Lower leg skin (tissue), 4 donors: Measurements from ENCODE around the gene BNC2. TPM values are rescaled to one million over a fixed set of nuclear protein-coding genes. Genes with fewer than 3 reads are reported as not detected.

ENCODE experiments used
- DNase-seq, 2 donors: peaks; one replicate each; pipeline ENCODE4 v3.0.0-alpha.2; 2019; ENCODE audit warnings: low spot score in 2 of 2
- H3K4me3 ChIP-seq: fragments of 200-600 bp; sonication (generic); 2 replicates; pipeline ENCODE4 v1.5.1; 2017; ENCODE audit warnings: mild to moderate bottlenecking, low read depth; ENCODE audit not compliant: poor library complexity, severe bottlenecking
- POLR2A ChIP-seq, 2 donors: fragments of 450-650 bp; IDR thresholded peaks; one replicate each; pipeline ENCODE4 v1.6.1; 2016 to 2017; ENCODE audit warnings: antibody characterized with exemption in 2 of 2, mild to moderate bottlenecking in 1 of 2, moderate library complexity in 1 of 2
- WGBS, 2 donors: methylation state at CpG; one replicate each; pipeline ENCODE4 v1.1.5; 2018; 5-methylcytosine and 5-hydroxymethylcytosine counted together
- intact Hi-C: fragments of 100-400 bp; cut with DNase I; formaldehyde crosslinking; loops from one replicate; pipeline ENCODE4 v1.15.0; 2023; ENCODE audit warnings: low total_unique reads
- total RNA-seq, 4 donors: library from RNA; depleted of rRNA; stranded (reverse); fragments of >200 nt; gene quantifications; one replicate each; pipeline ENCODE4 v1.1.0, GENCODE V29; 2016
- TF ChIP-seq, protein P1 (sequence below), 3 donors: fragments of 450-650 bp; IDR thresholded peaks; one replicate each; pipeline ENCODE4 v1.5.1; 2016; ENCODE audit warnings: antibody characterized with exemption in 3 of 3, mild to moderate bottlenecking in 3 of 3, moderate library complexity in 2 of 3

BNC2 gene
- total RNA-seq, 4 donors from 2014 or later: 1.7 to 8.5 (median 3.7) TPM

GRCh38 chr9:16627967-16628366 lies 242.5 kb downstream of the BNC2 start:
- 38 to 45% methylated on average over 6 of the region's 6 CpGs for WGBS, 2 donors
- no peak overlapping the region for H3K4me3 ChIP-seq
- intact Hi-C loops: no loop called here

DNA sequence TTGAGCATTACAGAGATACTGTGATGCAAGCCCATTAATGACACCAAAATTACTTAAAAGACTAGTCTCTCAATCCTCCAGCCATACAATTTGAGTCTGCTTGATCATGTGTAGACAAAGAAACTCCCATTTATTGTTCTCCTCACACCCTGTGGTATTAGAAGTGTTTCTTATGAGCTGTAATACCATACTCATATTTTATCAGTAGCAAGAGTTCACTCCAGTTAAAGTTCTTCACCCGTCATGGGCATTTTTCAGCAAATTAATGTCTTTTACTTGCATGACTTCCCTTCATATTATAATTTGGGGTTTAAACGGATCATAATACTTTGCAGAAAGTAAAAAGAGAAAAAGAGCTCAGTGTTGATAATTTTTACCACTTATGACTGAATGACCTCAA lies 242.9 kb downstream of the BNC2 start:
- WGBS, 2 donors: 63 to 64% methylated on average over 2 of the region's 2 CpGs
- no peak overlapping the region for H3K4me3 ChIP-seq
- DNase-seq: no peak
- TF ChIP-seq, protein P1, sequence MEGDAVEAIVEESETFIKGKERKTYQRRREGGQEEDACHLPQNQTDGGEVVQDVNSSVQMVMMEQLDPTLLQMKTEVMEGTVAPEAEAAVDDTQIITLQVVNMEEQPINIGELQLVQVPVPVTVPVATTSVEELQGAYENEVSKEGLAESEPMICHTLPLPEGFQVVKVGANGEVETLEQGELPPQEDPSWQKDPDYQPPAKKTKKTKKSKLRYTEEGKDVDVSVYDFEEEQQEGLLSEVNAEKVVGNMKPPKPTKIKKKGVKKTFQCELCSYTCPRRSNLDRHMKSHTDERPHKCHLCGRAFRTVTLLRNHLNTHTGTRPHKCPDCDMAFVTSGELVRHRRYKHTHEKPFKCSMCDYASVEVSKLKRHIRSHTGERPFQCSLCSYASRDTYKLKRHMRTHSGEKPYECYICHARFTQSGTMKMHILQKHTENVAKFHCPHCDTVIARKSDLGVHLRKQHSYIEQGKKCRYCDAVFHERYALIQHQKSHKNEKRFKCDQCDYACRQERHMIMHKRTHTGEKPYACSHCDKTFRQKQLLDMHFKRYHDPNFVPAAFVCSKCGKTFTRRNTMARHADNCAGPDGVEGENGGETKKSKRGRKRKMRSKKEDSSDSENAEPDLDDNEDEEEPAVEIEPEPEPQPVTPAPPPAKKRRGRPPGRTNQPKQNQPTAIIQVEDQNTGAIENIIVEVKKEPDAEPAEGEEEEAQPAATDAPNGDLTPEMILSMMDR (IDR thresholded peaks at IDR 0.05): no peak
- TF ChIP-seq POLR2A (IDR thresholded peaks at IDR 0.05): no peak
- intact Hi-C loops: no loop called here

More at GRCh38 chr9:16627967-16628366, 242.5 kb downstream of the BNC2 start:
- peak in 1 of 2 donors; percentile 57 for DNase-seq
- TF ChIP-seq, protein P1 (IDR thresholded peaks at IDR 0.05): no peak
- no peak for TF ChIP-seq POLR2A (IDR thresholded peaks at IDR 0.05)

GRCh38 chr9:16626577-16627130 lies 243.8 kb downstream of the BNC2 start:
- WGBS, 2 donors: 31 to 36% methylated on average over 13 of the region's 13 CpGs
- TF ChIP-seq POLR2A (IDR thresholded peaks at IDR 0.05): no peak
- TF ChIP-seq, protein P1 (IDR thresholded peaks at IDR 0.05): no peak

DNA sequence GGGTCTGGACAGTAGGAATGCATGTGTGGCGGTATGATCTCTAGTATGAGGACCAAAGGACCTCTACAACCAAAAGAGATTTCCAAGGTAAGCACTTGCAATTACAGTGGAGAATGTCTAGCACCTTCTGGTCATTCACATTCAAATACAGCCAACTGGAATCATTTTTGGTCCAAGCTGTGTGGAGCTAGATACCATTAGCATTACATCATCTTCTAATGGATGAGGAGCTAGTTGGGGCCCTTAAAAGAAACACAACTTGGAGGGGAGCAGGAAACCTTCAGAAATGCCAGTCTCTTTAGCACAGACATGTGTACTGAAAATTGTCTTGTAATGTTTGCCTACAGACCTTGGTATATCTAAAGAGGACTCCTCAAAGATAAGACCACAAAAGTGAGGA lies 244.7 kb downstream of the BNC2 start:
- 91 to 92% methylated on average over 1 of the region's 1 CpG for WGBS, 2 donors
- no peak for DNase-seq

More at GRCh38 chr9:16626577-16627130, 243.8 kb downstream of the BNC2 start:
- intact Hi-C loops: no loop called here
- peak in 1 of 2 donors; percentile 20 for DNase-seq
- no peak overlapping the region for H3K4me3 ChIP-seq

GRCh38 chr9:16625161-16625631 lies 245.3 kb downstream of the BNC2 start:
- no peak for DNase-seq
- H3K4me3 ChIP-seq: no peak overlapping the region
- intact Hi-C loops: no loop called here
- 36 to 47% methylated on average over 9 of the region's 9 CpGs for WGBS, 2 donors
- TF ChIP-seq, protein P1 (IDR thresholded peaks at IDR 0.05): no peak
- no peak for TF ChIP-seq POLR2A (IDR thresholded peaks at IDR 0.05)

More for the DNA sequence above, 244.7 kb downstream of the BNC2 start:
- H3K4me3 ChIP-seq: no peak overlapping the region
- TF ChIP-seq, protein P1 (IDR thresholded peaks at IDR 0.05): no peak
- intact Hi-C loops: no loop called here

DNA sequence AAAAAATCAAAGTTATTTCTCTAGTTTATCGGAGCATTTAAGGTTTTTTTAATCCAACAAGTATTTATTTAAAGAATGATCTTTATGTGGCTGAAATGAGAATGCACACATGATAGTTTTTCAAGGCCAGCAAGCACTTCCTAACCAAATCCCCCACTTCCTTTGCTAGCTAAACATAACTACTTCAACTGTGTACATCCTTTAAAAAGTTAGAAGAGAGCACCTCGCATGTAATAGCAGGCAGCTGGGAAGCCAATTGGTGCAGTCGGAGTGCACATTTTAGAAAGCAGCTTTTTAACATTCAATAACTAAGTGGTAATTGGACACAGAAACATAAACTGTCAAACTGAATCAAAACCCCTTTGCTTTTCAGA lies 245.7 kb downstream of the BNC2 start:
- no peak for DNase-seq
- 65 to 67% methylated on average over 3 of the region's 3 CpGs for WGBS, 2 donors
- no peak overlapping the region for H3K4me3 ChIP-seq
- intact Hi-C loops: no loop called here
- TF ChIP-seq, protein P1 (IDR thresholded peaks at IDR 0.05): no peak
- TF ChIP-seq POLR2A (IDR thresholded peaks at IDR 0.05): no peak
